Loucy (cell line): ENCODE measurements around the gene UBL5.
"Not testable (repeated sequence)": the region's sequence is repeated elsewhere in the genome, so short reads cannot be mapped to it uniquely, and the experiment has no call there.

Experiments used
- H2AFZ ChIP-seq: fragments of 200-600 bp; sonication (generic); 2 replicates; pipeline ENCODE4 v1.6.0; 2016; ENCODE audit warnings: antibody characterized with exemption, mild to moderate bottlenecking, low read length, moderate library complexity
- H3F3A ChIP-seq: fragments of 200-600 bp; 2 replicates; pipeline ENCODE4 v1.6.0; 2016; ENCODE audit warnings: antibody characterized with exemption, low read depth, mild to moderate bottlenecking
- H3K27me3 ChIP-seq: fragments of 200-600 bp; sonication (generic); 2 replicates; pipeline ENCODE4 v1.6.1; 2014; ENCODE audit warnings: low read length, mild to moderate bottlenecking; ENCODE audit not compliant: insufficient read depth, poor library complexity, severe bottlenecking
- H3K36me3 ChIP-seq: fragments of 200-600 bp; sonication (generic); 2 replicates; pipeline ENCODE4 v1.6.1; 2016; ENCODE audit warnings: low read length; ENCODE audit not compliant: insufficient read depth
- H3K4me1 ChIP-seq: fragments of 200-600 bp; sonication (generic); 2 replicates; pipeline ENCODE4 v1.5.1; 2014; ENCODE audit warnings: low read length, mild to moderate bottlenecking; ENCODE audit not compliant: insufficient read depth, poor library complexity, severe bottlenecking
- H3K4me2 ChIP-seq: fragments of 200-600 bp; sonication (generic); 2 replicates; pipeline ENCODE4 v1.6.0; 2014; ENCODE audit warnings: antibody characterized with exemption, low read length, low read depth, mild to moderate bottlenecking; ENCODE audit not compliant: poor library complexity, severe bottlenecking
- H3K4me3 ChIP-seq: fragments of 200-600 bp; sonication (generic); 2 replicates; pipeline ENCODE4 v1.5.1; 2014; ENCODE audit warnings: low read length, mild to moderate bottlenecking, mixed read lengths; ENCODE audit not compliant: poor library complexity, severe bottlenecking
- H3K79me2 ChIP-seq: fragments of 200-600 bp; sonication (generic); 2 replicates; pipeline ENCODE4 v1.6.1; 2014; ENCODE audit warnings: low read length; ENCODE audit not compliant: insufficient read depth
- H3K9ac ChIP-seq: fragments of 200-600 bp; sonication (generic); 2 replicates; pipeline ENCODE4 v1.6.0; 2014; ENCODE audit warnings: mild to moderate bottlenecking, low read depth, low read length, moderate library complexity; ENCODE audit not compliant: poor library complexity, severe bottlenecking
- H3K9me2 ChIP-seq: fragments of 200-600 bp; sonication (generic); replicated peaks from 2 replicates; pipeline ENCODE4 v1.6.1; 2016; ENCODE audit warnings: low read depth, low read length, mixed read lengths
- H3K9me3 ChIP-seq: fragments of 200-600 bp; sonication (generic); 2 replicates; pipeline ENCODE4 v1.6.1; 2014; ENCODE audit warnings: mild to moderate bottlenecking, antibody characterized with exemption, low read length, low read depth; ENCODE audit not compliant: insufficient read depth
- H4K20me1 ChIP-seq: fragments of 200-600 bp; sonication (generic); 2 replicates; pipeline ENCODE4 v1.6.0; 2014; ENCODE audit warnings: antibody characterized with exemption, low read length, mild to moderate bottlenecking; ENCODE audit not compliant: insufficient read depth, poor library complexity, severe bottlenecking
- EZH2phosphoT487 ChIP-seq: fragments of 200-600 bp; IDR thresholded peaks from 2 replicates; pipeline ENCODE4 v1.6.1; 2018; ENCODE audit warnings: antibody characterized with exemption, mild to moderate bottlenecking, moderate library complexity, borderline replicate concordance
- TF ChIP-seq, protein P1 (sequence below): fragments of 200-600 bp; sonication (generic); conservative IDR thresholded peaks from 2 replicates; pipeline ENCODE4 v1.5.1; 2014; ENCODE audit warnings: mild to moderate bottlenecking, antibody characterized with exemption, low read length

Gene UBL5

GRCh38 chr19:9785367-9786331, 42.1 kb upstream of the UBL5 start:
- Histone ChIP-seq H3K9me2 (no peaks in the 10 kb centered on the region), H2AFZ (peak overlapping the region; percentile 92), H3K36me3 (no peaks in the 10 kb centered on the region), H3K79me2 (peaks cover 7% of the 10 kb centered on the region; the same call in 1 of the 2 replicates), H3K9ac (peak overlapping the region; percentile 76), H3K4me2 (peak overlapping the region; percentile 96), H3K9me3 (no peaks in the 10 kb centered on the region), H3F3A (no peaks in the 10 kb centered on the region), H4K20me1 (no peaks in the 10 kb centered on the region), H3K27me3 (no peaks in the 10 kb centered on the region), H3K4me1 (peaks cover 12% of the 10 kb centered on the region), H3K4me3 (peak overlapping the region; percentile 85)
- no peak for TF ChIP-seq EZH2phosphoT487
- TF ChIP-seq, protein P1, sequence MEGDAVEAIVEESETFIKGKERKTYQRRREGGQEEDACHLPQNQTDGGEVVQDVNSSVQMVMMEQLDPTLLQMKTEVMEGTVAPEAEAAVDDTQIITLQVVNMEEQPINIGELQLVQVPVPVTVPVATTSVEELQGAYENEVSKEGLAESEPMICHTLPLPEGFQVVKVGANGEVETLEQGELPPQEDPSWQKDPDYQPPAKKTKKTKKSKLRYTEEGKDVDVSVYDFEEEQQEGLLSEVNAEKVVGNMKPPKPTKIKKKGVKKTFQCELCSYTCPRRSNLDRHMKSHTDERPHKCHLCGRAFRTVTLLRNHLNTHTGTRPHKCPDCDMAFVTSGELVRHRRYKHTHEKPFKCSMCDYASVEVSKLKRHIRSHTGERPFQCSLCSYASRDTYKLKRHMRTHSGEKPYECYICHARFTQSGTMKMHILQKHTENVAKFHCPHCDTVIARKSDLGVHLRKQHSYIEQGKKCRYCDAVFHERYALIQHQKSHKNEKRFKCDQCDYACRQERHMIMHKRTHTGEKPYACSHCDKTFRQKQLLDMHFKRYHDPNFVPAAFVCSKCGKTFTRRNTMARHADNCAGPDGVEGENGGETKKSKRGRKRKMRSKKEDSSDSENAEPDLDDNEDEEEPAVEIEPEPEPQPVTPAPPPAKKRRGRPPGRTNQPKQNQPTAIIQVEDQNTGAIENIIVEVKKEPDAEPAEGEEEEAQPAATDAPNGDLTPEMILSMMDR, result no peak

- no peaks in the 10 kb centered on the region for H3K27me3 ChIP-seq
- H3K79me2 ChIP-seq, result peaks cover 7% of the 10 kb centered on the region; the same call in 1 of the 2 replicates
- no peaks in the 10 kb centered on the region for H3K9me2 ChIP-seq
- peak overlapping the region; percentile 92; the same call in 1 of the 2 replicates for H2AFZ ChIP-seq
- H3F3A ChIP-seq, result no peaks in the 10 kb centered on the region
- H3K9ac ChIP-seq, result peak overlapping the region; percentile 62
- peaks cover 17% of the 10 kb centered on the region for H3K4me1 ChIP-seq
- no peaks in the 10 kb centered on the region for H3K36me3 ChIP-seq
- no peaks in the 10 kb centered on the region for H4K20me1 ChIP-seq
- TF ChIP-seq EZH2phosphoT487, result no peak
- TF ChIP-seq, protein P1, result no peak
- no peaks in the 10 kb centered on the region for H3K9me3 ChIP-seq
- peak overlapping the region; percentile 77 for H3K4me2 ChIP-seq
- peak overlapping the region; percentile 75 for H3K4me3 ChIP-seq
Observed at GRCh38 chr19:9786342-9786741, 41.4 kb upstream of the UBL5 start.

DNA sequence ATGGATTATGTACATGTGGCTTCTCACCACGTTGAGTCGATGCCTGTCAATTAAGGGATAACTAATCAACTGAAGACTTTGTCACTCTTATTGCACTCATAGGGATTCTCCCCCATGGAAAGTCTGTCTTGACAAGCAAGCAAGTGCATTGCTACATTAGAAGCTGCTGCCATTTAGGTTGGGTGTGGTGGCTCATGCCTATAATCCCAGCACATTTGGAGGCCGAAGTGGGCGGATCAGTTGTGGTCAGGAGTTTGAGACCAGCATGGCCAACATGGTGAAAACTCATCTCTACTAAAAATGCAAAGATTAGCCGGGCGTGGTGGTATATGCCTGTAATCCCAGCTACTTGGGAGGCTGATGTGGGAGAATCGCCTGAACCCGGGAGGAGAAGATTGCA, 40.9 kb upstream of the UBL5 start:
- peak overlapping the region; percentile 92; the same call in 1 of the 2 replicates for H2AFZ ChIP-seq
- no peaks in the 10 kb centered on the region for H3K27me3 ChIP-seq
- H3K9me2 ChIP-seq, result no peaks in the 10 kb centered on the region
- H3K4me2 ChIP-seq, result peak overlapping the region; percentile 77
- H3F3A ChIP-seq, result no peaks in the 10 kb centered on the region
- peaks cover 7% of the 10 kb centered on the region; the same call in 1 of the 2 replicates for H3K79me2 ChIP-seq
- H3K9ac ChIP-seq, result peak overlapping the region; percentile 62
- no peaks in the 10 kb centered on the region for H3K36me3 ChIP-seq
- H3K4me3 ChIP-seq, result peak overlapping the region; percentile 75
- H3K4me1 ChIP-seq, result peaks cover 19% of the 10 kb centered on the region
- H3K9me3 ChIP-seq, result no peaks in the 10 kb centered on the region
- TF ChIP-seq EZH2phosphoT487, result no peak
- TF ChIP-seq, protein P1, result no peak
- no peaks in the 10 kb centered on the region for H4K20me1 ChIP-seq

- not testable (repeated sequence) for H3K9me3 ChIP-seq, H3K9ac ChIP-seq, H3K27me3 ChIP-seq, H3K4me2 ChIP-seq, H3K4me3 ChIP-seq, H3K79me2 ChIP-seq, H2AFZ ChIP-seq, H3F3A ChIP-seq, H4K20me1 ChIP-seq, H3K36me3 ChIP-seq, H3K9me2 ChIP-seq
- peaks cover 23% of the 10 kb centered on the region for H3K4me1 ChIP-seq
Observed at GRCh38 chr19:9788604-9789003, 39.1 kb upstream of the UBL5 start.
